NCI-H2081 treated with DMSO at 0.1 percent for 48 hours (cell line): Measurements from ENCODE around the gene ITPRIP.

Source experiments
- DNase-seq: peaks from one replicate; lab custom pipeline; 2025; lab: John Stamatoyannopoulos, UW

The ITPRIP gene

GRCh38 chr10:104340641-104341040 lies 2.4 kb upstream of the ITPRIP start:
- no peak for DNase-seq

GRCh38 chr10:104340111-104340526 lies 1.9 kb upstream of the ITPRIP start:
- no peak for DNase-seq

GRCh38 chr10:104339469-104340110 lies 1.3 kb upstream of the ITPRIP start:
- no peak for DNase-seq

- DNase-seq: no peak
These were observed 712 bp downstream of the ITPRIP start for GRCh38 chr10:104337521-104337984.

GRCh38 chr10:104336821-104337467 lies 1.3 kb downstream of the ITPRIP start:
- no peak for DNase-seq

- DNase-seq: no peak
These were observed 3.2 kb downstream of the ITPRIP start for GRCh38 chr10:104334965-104335650.

GRCh38 chr10:104334561-104334960 lies 3.7 kb downstream of the ITPRIP start:
- DNase-seq: no peak

- no peak for DNase-seq
These were observed 4.4 kb downstream of the ITPRIP start for GRCh38 chr10:104333728-104334373.

GRCh38 chr10:104333032-104333727 lies 5.1 kb downstream of the ITPRIP start:
- no peak for DNase-seq

- DNase-seq: no peak
These were observed 5.8 kb downstream of the ITPRIP start for GRCh38 chr10:104332243-104333031.

- DNase-seq: peak; percentile 82
These were observed 6.9 kb downstream of the ITPRIP start for GRCh38 chr10:104331208-104331838.

- DNase-seq: no peak
These were observed 7.8 kb downstream of the ITPRIP start for GRCh38 chr10:104330168-104331110.

GRCh38 chr10:104329735-104330134 lies 8.5 kb downstream of the ITPRIP start:
- no peak for DNase-seq

GRCh38 chr10:104328896-104329710 lies 9.2 kb downstream of the ITPRIP start:
- no peak for DNase-seq

GRCh38 chr10:104328646-104328895 lies 9.7 kb downstream of the ITPRIP start:
- DNase-seq: no peak

GRCh38 chr10:104327745-104328645 lies 10.3 kb downstream of the ITPRIP start:
- no peak for DNase-seq

- DNase-seq: no peak
These were observed 11.2 kb downstream of the ITPRIP start for GRCh38 chr10:104326991-104327610.
